ENCODE results near the gene COQ3.

COQ3 gene

GRCh38 chr6:99359800-99360199 is 34.2 kb downstream of the COQ3 start:
- H3K4me3 ChIP-seq (ENCODE audit: low read length): no peak overlapping the region
- DNase-seq (ENCODE audit: low read depth): no peak
- no peak for TF ChIP-seq CTCF (IDR thresholded peaks at IDR 0.05; ENCODE audit: insufficient read depth, low read depth, low read length, missing control alignments)

- TF ChIP-seq CTCF (IDR thresholded peaks at IDR 0.05; ENCODE audit: insufficient read depth, low read depth, low read length, missing control alignments): no peak
- no peak overlapping the region for H3K4me3 ChIP-seq (ENCODE audit: low read length)
Measured at GRCh38 chr6:99356641-99357040, 37.4 kb downstream of the COQ3 start.

GRCh38 chr6:99354983-99355382 is 39.0 kb downstream of the COQ3 start:
- no peak for DNase-seq (ENCODE audit: low read depth)
- H3K4me3 ChIP-seq (ENCODE audit: low read length): no peak overlapping the region
- TF ChIP-seq CTCF (IDR thresholded peaks at IDR 0.05; ENCODE audit: insufficient read depth, low read depth, low read length, missing control alignments): no peak

More at GRCh38 chr6:99356641-99357040, 37.4 kb downstream of the COQ3 start:
- DNase-seq (ENCODE audit: low read depth): no peak

GRCh38 chr6:99353126-99353525 is 40.9 kb downstream of the COQ3 start:
- H3K4me3 ChIP-seq (ENCODE audit: low read length): no peak overlapping the region
- no peak for DNase-seq (ENCODE audit: low read depth)
- TF ChIP-seq CTCF (IDR thresholded peaks at IDR 0.05; ENCODE audit: insufficient read depth, low read depth, low read length, missing control alignments): no peak

- TF ChIP-seq CTCF (IDR thresholded peaks at IDR 0.05; ENCODE audit: insufficient read depth, low read depth, low read length, missing control alignments): no peak
- DNase-seq (ENCODE audit: low read depth): no peak
- H3K4me3 ChIP-seq (ENCODE audit: low read length): peak overlapping the region; percentile 44
Measured at GRCh38 chr6:99350573-99350972, 43.4 kb downstream of the COQ3 start.

- peak within 1 kb of the TSS; percentile 59 for H3K4me3 ChIP-seq (ENCODE audit: low read length)
- DNase-seq (ENCODE audit: low read depth): peak; percentile 78
- TF ChIP-seq CTCF (IDR thresholded peaks at IDR 0.05; ENCODE audit: insufficient read depth, low read depth, low read length, missing control alignments): peak; percentile 40
Measured at GRCh38 chr6:99349171-99350141, 44.5 kb downstream of the COQ3 start, which contains the start of gene FAXC. TSS of gene FAXC (minus strand) at chr6:99349674. CDS start at chr6:99349372, 302 bp downstream.
